ENCODE data around the gene APOA4.

The APOA4 gene

GRCh38 chr11:116823031-116823843 lies at the start of gene APOA4:
Gene APOA4, minus strand, starts transcription at chr11:116823304. Its CDS starts 113 bp downstream, at chr11:116823191.
- no peak for DNase-seq (ENCODE audit: low read depth in 1 of 2, low spot score in 1 of 2)

- DNase-seq (ENCODE audit: low read depth in 1 of 2, low spot score in 1 of 2), result no peak
Measured at GRCh38 chr11:116871248-116871647, 48.1 kb upstream of the APOA4 start.

GRCh38 chr11:116870054-116870453 lies 47.0 kb upstream of the APOA4 start:
- no peak for DNase-seq (ENCODE audit: low read depth in 1 of 2, low spot score in 1 of 2)

GRCh38 chr11:116869610-116870009 lies 46.5 kb upstream of the APOA4 start:
- no peak for DNase-seq (ENCODE audit: low read depth in 1 of 2, low spot score in 1 of 2)

GRCh38 chr11:116868066-116868465 lies 45.0 kb upstream of the APOA4 start:
- no peak for DNase-seq (ENCODE audit: low read depth in 1 of 2, low spot score in 1 of 2)

GRCh38 chr11:116867619-116868018 lies 44.5 kb upstream of the APOA4 start:
- no peak for DNase-seq (ENCODE audit: low read depth in 1 of 2, low spot score in 1 of 2)

- no peak for DNase-seq (ENCODE audit: low read depth in 1 of 2, low spot score in 1 of 2)
Measured at GRCh38 chr11:116866804-116867455, 43.8 kb upstream of the APOA4 start.

GRCh38 chr11:116865696-116866095 lies 42.6 kb upstream of the APOA4 start:
- DNase-seq (ENCODE audit: low read depth in 1 of 2, low spot score in 1 of 2), result no peak

GRCh38 chr11:116864531-116864930 lies 41.4 kb upstream of the APOA4 start:
- no peak for DNase-seq (ENCODE audit: low read depth in 1 of 2, low spot score in 1 of 2)

- DNase-seq (ENCODE audit: low read depth in 1 of 2, low spot score in 1 of 2), result no peak
Measured at GRCh38 chr11:116862951-116863350, 39.8 kb upstream of the APOA4 start.

GRCh38 chr11:116862185-116862584 lies 39.1 kb upstream of the APOA4 start:
- DNase-seq (ENCODE audit: low read depth in 1 of 2, low spot score in 1 of 2), result no peak

GRCh38 chr11:116861539-116861938 lies 38.4 kb upstream of the APOA4 start:
- no peak for DNase-seq (ENCODE audit: low read depth in 1 of 2, low spot score in 1 of 2)

- no peak for DNase-seq (ENCODE audit: low read depth in 1 of 2, low spot score in 1 of 2)
Measured at GRCh38 chr11:116860303-116860702, 37.2 kb upstream of the APOA4 start.

- no peak for DNase-seq (ENCODE audit: low read depth in 1 of 2, low spot score in 1 of 2)
Measured at GRCh38 chr11:116859175-116859574, 36.1 kb upstream of the APOA4 start.

- no peak for DNase-seq (ENCODE audit: low read depth in 1 of 2, low spot score in 1 of 2)
Measured at GRCh38 chr11:116857936-116858335, 34.8 kb upstream of the APOA4 start.

- no peak for DNase-seq (ENCODE audit: low read depth in 1 of 2, low spot score in 1 of 2)
Measured at GRCh38 chr11:116857316-116857715, 34.2 kb upstream of the APOA4 start.

- no peak for DNase-seq (ENCODE audit: low read depth in 1 of 2, low spot score in 1 of 2)
Measured at GRCh38 chr11:116856423-116856822, 33.3 kb upstream of the APOA4 start.

GRCh38 chr11:116855413-116855812 lies 32.3 kb upstream of the APOA4 start:
- DNase-seq (ENCODE audit: low read depth in 1 of 2, low spot score in 1 of 2), result no peak

- DNase-seq (ENCODE audit: low read depth in 1 of 2, low spot score in 1 of 2), result peak; percentile 30 to 73
Measured at GRCh38 chr11:116853461-116854073, 30.5 kb upstream of the APOA4 start.

GRCh38 chr11:116852261-116853031 lies 29.3 kb upstream of the APOA4 start:
- DNase-seq (ENCODE audit: low read depth in 1 of 2, low spot score in 1 of 2), result no peak

GRCh38 chr11:116851626-116852025 lies 28.5 kb upstream of the APOA4 start:
- no peak for DNase-seq (ENCODE audit: low read depth in 1 of 2, low spot score in 1 of 2)

Measured in activated CD4-positive, alpha-beta T cell treated with anti-CD3 and anti-CD28 coated beads, Interleukin-2, amount 50 U/mL, for 24 hours (primary cell).